Measurements from ENCODE around the gene IYD.

DNA sequence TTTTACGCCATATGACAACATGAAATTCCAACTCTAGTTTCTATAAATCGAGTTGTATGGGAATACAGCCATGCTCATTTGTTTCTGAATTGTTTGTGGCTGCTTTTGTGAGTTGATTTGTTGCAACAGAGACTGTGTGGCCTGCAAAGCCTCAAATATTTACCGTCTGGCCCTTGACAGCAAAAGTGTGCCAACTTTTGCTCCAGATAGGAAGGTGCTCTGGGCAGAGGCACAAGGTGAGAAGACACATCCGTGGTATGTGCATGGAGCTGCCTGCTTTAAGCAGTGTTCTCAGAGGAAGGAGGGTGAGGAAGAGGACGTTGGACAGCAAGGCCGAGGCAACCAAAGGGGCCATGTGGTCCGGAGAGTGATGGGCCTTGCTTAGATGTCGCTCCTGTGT, 57.4 kb downstream of the IYD start:
- no peak for TF ChIP-seq POLR2AphosphoS5 (IDR thresholded peaks at IDR 0.05)
- no peak for TF ChIP-seq CTCF (IDR thresholded peaks at IDR 0.05 in 8 of 11, conservative IDR thresholded peaks at IDR 0.05 in 3 of 11)
- TF ChIP-seq POLR2A (IDR thresholded peaks at IDR 0.05): no peak
